HEK293T (cell line): ENCODE measurements around the gene MYO18B.
"Not testable (repeated sequence)": the region's sequence is repeated elsewhere in the genome, so short reads cannot be mapped to it uniquely, and the experiment has no call there.

Source experiments
- CTCF ChIA-PET: fragments of 350-600 bp; formaldehyde crosslinking; extraction: SDS; loops from one replicate; lab custom pipeline; 2021; ENCODE audit warnings: antibody characterized with exemption, inconsistent platforms; lab: Yijun Ruan, JAX
- POLR2A ChIA-PET: fragments of 350-600 bp; formaldehyde crosslinking; extraction: SDS; loops from one replicate; lab custom pipeline; 2020; ENCODE audit warnings: antibody characterized with exemption, inconsistent platforms; lab: Yijun Ruan, JAX
- DNase-seq: peaks from one replicate; pipeline ENCODE4 v3.0.0; 2012; ENCODE audit warnings: mixed read lengths; ENCODE audit errors: extremely low spot score
- ARNT ChIP-seq: fragments of 450-650 bp; IDR thresholded peaks from 2 replicates; pipeline ENCODE4 v1.6.1; 2017; ENCODE audit warnings: mild to moderate bottlenecking
- BHLHE40 ChIP-seq: fragments of 450-650 bp; IDR thresholded peaks from 2 replicates; pipeline ENCODE4 v1.6.1; 2016; ENCODE audit warnings: mild to moderate bottlenecking, moderate library complexity, borderline replicate concordance
- CTBP1 ChIP-seq: fragments of 450-650 bp; IDR thresholded peaks from 2 replicates; pipeline ENCODE4 v1.6.1; 2016; ENCODE audit warnings: borderline replicate concordance
- ELF4 ChIP-seq: fragments of 450-650 bp; IDR thresholded peaks from 2 replicates; pipeline ENCODE4 v1.6.1; 2017; ENCODE audit warnings: antibody characterized with exemption
- FOXA1 ChIP-seq: fragments of 450-650 bp; IDR thresholded peaks from 2 replicates; pipeline ENCODE4 v1.6.1; 2016; ENCODE audit warnings: mild to moderate bottlenecking
- FOXK2 ChIP-seq: fragments of 450-650 bp; IDR thresholded peaks from 2 replicates; pipeline ENCODE4 v1.6.1; 2016; ENCODE audit warnings: mild to moderate bottlenecking
- FOXM1 ChIP-seq: fragments of 450-650 bp; IDR thresholded peaks from 2 replicates; pipeline ENCODE4 v1.6.1; 2017; ENCODE audit warnings: mild to moderate bottlenecking, borderline replicate concordance
- HDGF ChIP-seq: fragments of 450-650 bp; IDR thresholded peaks from 2 replicates; pipeline ENCODE4 v1.6.1; 2017; ENCODE audit warnings: antibody characterized with exemption, borderline replicate concordance
- L3MBTL2 ChIP-seq: fragments of 450-650 bp; conservative IDR thresholded peaks from 2 replicates; pipeline ENCODE4 v1.6.1; 2016; ENCODE audit warnings: mild to moderate bottlenecking
- LEF1 ChIP-seq: fragments of 450-650 bp; IDR thresholded peaks from 2 replicates; pipeline ENCODE4 v1.6.1; 2017; ENCODE audit warnings: mild to moderate bottlenecking, borderline replicate concordance
- NFRKB ChIP-seq: fragments of 450-650 bp; IDR thresholded peaks from 2 replicates; pipeline ENCODE4 v1.6.1; 2016; ENCODE audit warnings: mild to moderate bottlenecking, moderate library complexity
- PKNOX1 ChIP-seq: fragments of 450-650 bp; IDR thresholded peaks from 2 replicates; pipeline ENCODE4 v1.6.1; 2016
- SP1 ChIP-seq: fragments of 450-650 bp; IDR thresholded peaks from 2 replicates; pipeline ENCODE4 v1.6.1; 2017
- SUZ12 ChIP-seq: fragments of 450-650 bp; IDR thresholded peaks from 2 replicates; pipeline ENCODE4 v1.6.1; 2016; ENCODE audit warnings: mild to moderate bottlenecking
- TARDBP ChIP-seq: fragments of 450-650 bp; IDR thresholded peaks from 2 replicates; pipeline ENCODE4 v1.6.1; 2016
- ZNF384 ChIP-seq: fragments of 450-650 bp; IDR thresholded peaks from 2 replicates; pipeline ENCODE4 v1.6.1; 2016

MYO18B gene

DNA sequence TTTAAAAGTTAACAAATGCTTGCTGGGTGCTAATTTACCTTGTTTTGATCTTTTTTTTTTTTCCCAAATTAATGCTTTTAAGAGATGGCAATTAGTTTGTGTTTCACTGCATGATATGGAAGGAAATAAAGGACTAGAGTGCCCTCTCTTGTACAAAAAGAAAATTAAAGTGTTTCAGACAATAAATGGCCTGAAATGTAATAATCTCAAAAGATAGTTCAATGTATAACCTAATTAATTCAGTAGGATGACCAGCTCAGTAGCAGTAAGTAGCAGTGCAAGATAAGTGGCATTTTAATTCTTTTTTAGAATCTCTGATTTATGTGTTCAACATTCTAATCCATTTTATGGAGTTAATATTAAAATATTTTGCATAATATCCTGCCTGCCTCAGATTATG, 39.9 kb upstream of the MYO18B start:
- ChIA-PET CTCF (interaction anchor here (1.5 kb wide), 1 partner anchor 240 kb away, joined by 6 read pairs; no protein-coding TSS in a partner anchor), POLR2A (no interaction called here)
- TF ChIP-seq SP1 (no peak), L3MBTL2 (no peak), TARDBP (no peak), HDGF (no peak), ARNT (no peak), ELF4 (no peak), ZNF384 (no peak), FOXK2 (no peak)
- DNase-seq, result no peak

GRCh38 chr22:25702571-25703167, 39.3 kb upstream of the MYO18B start:
- TF ChIP-seq BHLHE40 (no peak), TARDBP (no peak), PKNOX1 (no peak), FOXM1 (no peak), ARNT (no peak), CTBP1 (no peak), SUZ12 (no peak), ELF4 (no peak), LEF1 (no peak), ZNF384 (no peak), FOXK2 (no peak), L3MBTL2 (no peak), NFRKB (no peak), HDGF (no peak), FOXA1 (no peak)
- ChIA-PET POLR2A (no interaction called here), CTCF (no interaction called here)
- DNase-seq, result no peak

DNA sequence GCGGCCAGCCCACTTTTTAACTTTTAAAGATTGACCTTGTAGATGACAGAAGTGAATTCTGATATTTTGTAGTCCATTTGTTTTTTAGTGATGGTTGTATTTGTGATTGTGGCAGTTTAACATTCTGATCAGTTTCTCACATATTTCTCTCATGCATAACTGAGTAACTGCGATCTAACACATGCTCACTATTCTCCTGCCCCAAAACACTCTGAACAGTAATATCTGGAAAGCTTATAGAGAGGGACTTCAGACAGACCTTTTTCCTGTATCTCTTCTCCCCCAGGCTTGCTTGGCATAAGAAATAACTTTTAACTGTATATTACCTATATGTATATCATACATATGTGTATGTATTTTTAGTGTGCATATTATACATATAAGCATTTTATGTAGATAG, 37.3 kb upstream of the MYO18B start:
- TF ChIP-seq LEF1 (no peak), FOXA1 (no peak), ARNT (no peak), FOXK2 (no peak), BHLHE40 (no peak), ELF4 (no peak), L3MBTL2 (no peak), HDGF (no peak), CTBP1 (no peak), FOXM1 (no peak), TARDBP (no peak), ZNF384 (no peak), SP1 (no peak), PKNOX1 (no peak), SUZ12 (no peak), NFRKB (no peak)
- no peak for DNase-seq
- POLR2A ChIA-PET, result no interaction called here
- CTCF ChIA-PET, result no interaction called here

GRCh38 chr22:25706197-25706596, 35.8 kb upstream of the MYO18B start:
- CTCF ChIA-PET, result interaction anchor here (0.6 kb wide), 1 partner anchor 67 kb away, joined by 3 read pairs; no protein-coding TSS in a partner anchor
- POLR2A ChIA-PET, result no interaction called here
- no peak for TF ChIP-seq SUZ12
- TF ChIP-seq ZNF384, result no peak
- no peak for TF ChIP-seq LEF1
- TF ChIP-seq FOXM1, result no peak
- TF ChIP-seq CTBP1, result no peak
- TF ChIP-seq NFRKB, result no peak
- TF ChIP-seq HDGF, result no peak
- TF ChIP-seq BHLHE40, result no peak
- TF ChIP-seq L3MBTL2, result no peak
- TF ChIP-seq SP1, result no peak
- no peak for TF ChIP-seq PKNOX1
- no peak for TF ChIP-seq ARNT
- TF ChIP-seq FOXA1, result no peak
- no peak for TF ChIP-seq ELF4
- no peak for TF ChIP-seq FOXK2
- TF ChIP-seq TARDBP, result no peak
- DNase-seq, result no peak

- POLR2A ChIA-PET, DNase-seq: not testable (repeated sequence)
- CTCF ChIA-PET, result interaction anchor here (0.6 kb wide), 1 partner anchor 51 kb away, joined by 3 read pairs; no protein-coding TSS in a partner anchor
Observed at GRCh38 chr22:25708430-25708829, 33.6 kb upstream of the MYO18B start.

GRCh38 chr22:25709758-25710157, 32.2 kb upstream of the MYO18B start:
- POLR2A ChIA-PET, result no interaction called here
- no peak for DNase-seq
- CTCF ChIA-PET, result no interaction called here
- TF ChIP-seq HDGF (no peak), FOXM1 (no peak), SUZ12 (no peak), ARNT (no peak), CTBP1 (no peak)

- CTCF ChIA-PET, result no interaction called here
- no peak for DNase-seq
- TF ChIP-seq NFRKB (no peak), BHLHE40 (no peak), FOXM1 (no peak), HDGF (no peak), ZNF384 (no peak), PKNOX1 (no peak), FOXK2 (no peak), FOXA1 (no peak), LEF1 (no peak), TARDBP (no peak), CTBP1 (no peak), ARNT (no peak), SUZ12 (no peak), ELF4 (no peak)
- POLR2A ChIA-PET, result no interaction called here
Observed at GRCh38 chr22:25710501-25710900, 31.5 kb upstream of the MYO18B start.
